SJSA1 (cell line): ENCODE data around the gene CR1L. TPM values are rescaled to one million over a fixed set of nuclear protein-coding genes. Genes with fewer than 3 reads are reported as not detected.
"Not testable (repeated sequence)": the region's sequence is repeated elsewhere in the genome, so short reads cannot be mapped to it uniquely, and the experiment has no call there.

Source experiments
- DNase-seq, 2 experiments: peaks; one replicate each; pipeline ENCODE4 v3.0.0-alpha.2; 2015 to 2020; ENCODE audit warnings: low spot score in 2 of 2, low read depth in 1 of 2
- H3K27ac ChIP-seq: fragments of 250-450 bp; sonication (Bioruptor Pico); 2 replicates; pipeline ENCODE4 v1.5.1; 2020; ENCODE audit warnings: mild to moderate bottlenecking, moderate library complexity
- H3K27me3 ChIP-seq: fragments of 250-450 bp; sonication (Bioruptor Pico); replicated peaks from 2 replicates; pipeline ENCODE4 v1.5.1; 2020; ENCODE audit warnings: mild to moderate bottlenecking, moderate library complexity
- H3K36me3 ChIP-seq: fragments of 250-450 bp; sonication (Bioruptor Pico); 2 replicates; pipeline ENCODE4 v1.5.1; 2020; ENCODE audit warnings: mild to moderate bottlenecking
- H3K4me1 ChIP-seq: fragments of 250-450 bp; sonication (Bioruptor Pico); replicated peaks from 2 replicates; pipeline ENCODE4 v1.6.1; 2021; ENCODE audit warnings: mild to moderate bottlenecking
- H3K4me3 ChIP-seq: fragments of 250-450 bp; sonication (Bioruptor Pico); 2 replicates; pipeline ENCODE4 v1.5.1; 2020; ENCODE audit warnings: mild to moderate bottlenecking
- H3K9me3 ChIP-seq: fragments of 250-450 bp; sonication (Bioruptor Pico); replicated peaks from 2 replicates; pipeline ENCODE4 v1.5.1; 2020; ENCODE audit warnings: mild to moderate bottlenecking
- total RNA-seq: library from RNA; depleted of rRNA; stranded (reverse); fragments of >200 nt; shearing (Covaris generic); gene quantifications from 2 replicates; pipeline ENCODE4 v1.2.3, GENCODE V29; 2014

The CR1L gene
- total RNA-seq, 1 experiment from 2014 or later: not detected

- Histone ChIP-seq H3K27ac (no peak overlapping the region), H3K27me3 (no peaks in the 10 kb centered on the region), H3K4me1 (no peaks in the 10 kb centered on the region), H3K4me3 (no peak overlapping the region), H3K36me3 (no peaks in the 10 kb centered on the region), H3K9me3 (no peaks in the 10 kb centered on the region)
- no peak for DNase-seq
Observed at GRCh38 chr1:207719234-207719633, 74.3 kb downstream of the CR1L start.

DNA sequence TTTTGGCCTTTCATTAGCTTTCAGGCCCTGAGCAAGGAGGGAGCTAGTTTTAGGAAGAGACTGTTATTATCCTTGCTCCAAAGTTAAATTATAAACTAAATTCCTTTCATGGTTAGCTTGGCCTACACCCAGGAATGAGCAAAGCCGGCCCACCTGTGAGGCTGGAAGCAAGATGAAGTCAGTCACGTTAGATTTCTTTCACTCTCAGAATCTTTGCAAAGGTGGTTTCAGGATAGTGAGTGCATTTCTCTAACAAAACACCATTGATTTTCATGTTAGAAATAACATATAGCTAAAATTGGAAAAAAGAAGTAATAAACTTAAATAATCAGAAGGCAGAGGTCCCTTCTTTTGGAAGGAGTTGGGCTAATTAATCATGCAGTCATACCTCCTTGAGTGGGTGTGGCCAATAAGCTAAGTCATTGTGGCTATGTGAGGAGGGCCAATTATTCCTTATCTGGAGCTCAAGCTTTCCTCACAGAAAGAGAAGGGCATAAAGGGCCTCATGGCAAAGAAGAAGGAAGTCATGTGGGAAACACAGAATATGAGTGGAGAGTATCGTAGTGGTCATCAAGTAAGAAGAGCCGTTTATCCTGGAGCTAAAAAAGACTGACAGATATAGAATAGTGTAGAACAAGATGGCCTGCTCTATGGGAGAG is 83.4 kb downstream of the CR1L start:
- H3K27ac ChIP-seq, H3K4me3 ChIP-seq, H3K9me3 ChIP-seq, H3K27me3 ChIP-seq, DNase-seq, H3K36me3 ChIP-seq, H3K4me1 ChIP-seq: not testable (repeated sequence)

- not testable (repeated sequence) for DNase-seq, H3K4me1 ChIP-seq, H3K36me3 ChIP-seq, H3K27ac ChIP-seq, H3K9me3 ChIP-seq, H3K4me3 ChIP-seq, H3K27me3 ChIP-seq
Observed at GRCh38 chr1:207737503-207738157, 92.7 kb downstream of the CR1L start.

GRCh38 chr1:207738158-207738659 is 93.3 kb downstream of the CR1L start:
- H3K36me3 ChIP-seq, H3K27me3 ChIP-seq, H3K4me1 ChIP-seq, H3K9me3 ChIP-seq, H3K4me3 ChIP-seq, H3K27ac ChIP-seq, DNase-seq: not testable (repeated sequence)

DNA sequence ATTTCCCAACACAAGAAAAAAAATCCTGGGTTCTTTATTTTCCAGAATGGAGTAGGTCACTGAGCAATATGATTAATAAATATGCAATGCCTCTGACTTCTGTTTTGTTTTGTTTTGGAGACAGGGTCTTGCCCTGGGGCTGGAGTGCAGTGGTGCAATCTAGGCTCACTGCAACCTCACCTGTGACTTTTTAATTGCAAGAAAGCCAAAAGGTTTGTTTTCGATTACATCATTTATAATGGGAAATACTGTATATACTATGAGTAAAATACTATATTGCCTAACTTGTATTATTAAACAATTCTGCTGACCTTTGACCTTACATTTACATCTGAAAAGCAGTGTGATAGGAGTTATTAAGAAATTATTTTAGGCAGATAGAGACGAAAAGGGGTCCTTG is 95.3 kb downstream of the CR1L start:
- Histone ChIP-seq H3K4me1 (no peaks in the 10 kb centered on the region), H3K9me3 (no peaks in the 10 kb centered on the region), H3K4me3 (no peak overlapping the region), H3K27ac (no peak overlapping the region), H3K36me3 (no peaks in the 10 kb centered on the region), H3K27me3 (no peaks in the 10 kb centered on the region)
- no peak for DNase-seq

DNA sequence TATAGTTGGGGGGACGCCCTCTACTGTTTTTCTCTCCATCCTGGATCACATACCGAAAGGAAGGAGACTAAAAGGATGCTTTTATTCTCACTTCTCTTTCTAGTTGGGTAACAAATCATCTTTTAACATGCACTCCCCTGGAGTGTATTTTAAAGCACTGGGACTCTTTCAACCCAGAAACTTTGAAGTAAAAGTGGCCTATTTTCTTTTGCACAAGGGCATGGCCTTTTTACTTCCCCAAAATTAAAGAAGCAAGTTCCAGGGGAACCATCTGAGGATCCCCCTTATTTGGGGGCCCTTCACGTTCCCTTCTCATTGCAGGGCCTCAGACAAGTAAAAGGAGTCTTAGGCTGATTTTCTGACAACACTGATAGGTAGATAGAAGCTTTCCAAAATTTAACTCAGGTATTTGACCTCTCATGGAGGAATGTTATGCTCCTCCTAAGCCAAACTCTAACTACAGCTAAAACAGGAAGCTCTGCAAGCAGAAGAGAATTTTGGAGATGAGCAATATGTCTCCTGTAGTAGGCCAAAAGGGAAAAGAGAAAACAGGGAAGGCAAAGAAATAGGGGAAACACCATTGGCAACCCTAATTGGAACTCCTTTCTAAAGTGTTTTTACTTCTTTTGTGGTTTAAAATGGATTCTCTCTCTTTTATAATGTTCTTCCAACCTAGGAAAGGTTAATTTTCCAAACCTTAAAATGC is 98.1 kb downstream of the CR1L start:
- H3K9me3 ChIP-seq: no peaks in the 10 kb centered on the region
- DNase-seq: no peak
- H3K27ac ChIP-seq: no peak overlapping the region
- H3K27me3 ChIP-seq: no peaks in the 10 kb centered on the region
- no peaks in the 10 kb centered on the region for H3K36me3 ChIP-seq
- H3K4me1 ChIP-seq: no peaks in the 10 kb centered on the region
- H3K4me3 ChIP-seq: no peak overlapping the region

DNA sequence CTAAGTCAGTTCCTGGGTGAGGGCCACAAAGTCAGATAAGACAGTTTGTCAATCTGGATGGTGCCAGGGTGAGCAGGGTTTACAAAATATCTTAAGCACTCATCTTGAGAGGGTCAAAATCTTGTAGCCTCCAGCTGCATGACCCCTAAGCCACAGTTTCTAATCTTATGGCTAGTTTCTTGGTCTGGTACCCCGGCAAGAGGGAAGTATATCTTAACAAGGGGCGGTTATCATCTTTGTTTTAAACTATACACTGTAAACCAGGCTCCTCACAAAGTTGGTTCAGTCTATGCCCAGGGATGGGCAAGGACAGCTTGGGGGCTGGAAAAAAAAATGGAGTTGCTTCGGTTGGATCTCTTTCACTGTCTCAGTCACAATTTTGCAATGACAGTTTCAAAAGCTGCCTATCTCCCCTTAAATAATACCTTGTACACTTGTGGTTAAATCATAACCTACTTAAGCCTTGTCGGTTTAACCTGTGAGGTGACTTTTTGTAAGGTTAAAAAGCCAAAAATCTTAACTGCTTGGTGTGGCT is 99.1 kb downstream of the CR1L start:
- Histone ChIP-seq H3K27me3 (no peaks in the 10 kb centered on the region), H3K36me3 (no peaks in the 10 kb centered on the region), H3K9me3 (no peaks in the 10 kb centered on the region), H3K27ac (no peak overlapping the region), H3K4me3 (no peak overlapping the region), H3K4me1 (no peaks in the 10 kb centered on the region)
- no peak for DNase-seq

DNA sequence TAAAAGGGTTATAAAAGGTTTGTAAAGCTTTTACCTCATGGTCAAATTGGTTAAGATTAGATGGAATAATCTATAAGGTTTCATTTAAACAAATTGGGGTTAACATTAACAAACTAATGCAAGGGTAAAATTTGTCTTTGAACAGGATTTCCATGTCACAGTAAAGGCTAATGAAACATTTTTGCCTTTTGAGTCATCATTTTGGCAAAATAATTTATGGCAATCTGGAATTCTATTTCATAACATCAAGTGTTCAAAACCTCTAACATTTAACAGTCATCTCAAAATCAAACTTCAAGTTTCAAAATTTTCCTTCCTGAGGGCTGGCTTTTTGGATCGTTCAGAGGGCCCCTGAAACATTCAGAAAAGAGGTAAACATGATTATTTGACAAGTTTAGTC is 100.4 kb downstream of the CR1L start:
- H3K27me3 ChIP-seq: no peaks in the 10 kb centered on the region
- no peaks in the 10 kb centered on the region for H3K9me3 ChIP-seq
- H3K36me3 ChIP-seq: no peaks in the 10 kb centered on the region
- DNase-seq: no peak
- H3K4me3 ChIP-seq: no peak overlapping the region
- no peaks in the 10 kb centered on the region for H3K4me1 ChIP-seq
- no peak overlapping the region for H3K27ac ChIP-seq

DNA sequence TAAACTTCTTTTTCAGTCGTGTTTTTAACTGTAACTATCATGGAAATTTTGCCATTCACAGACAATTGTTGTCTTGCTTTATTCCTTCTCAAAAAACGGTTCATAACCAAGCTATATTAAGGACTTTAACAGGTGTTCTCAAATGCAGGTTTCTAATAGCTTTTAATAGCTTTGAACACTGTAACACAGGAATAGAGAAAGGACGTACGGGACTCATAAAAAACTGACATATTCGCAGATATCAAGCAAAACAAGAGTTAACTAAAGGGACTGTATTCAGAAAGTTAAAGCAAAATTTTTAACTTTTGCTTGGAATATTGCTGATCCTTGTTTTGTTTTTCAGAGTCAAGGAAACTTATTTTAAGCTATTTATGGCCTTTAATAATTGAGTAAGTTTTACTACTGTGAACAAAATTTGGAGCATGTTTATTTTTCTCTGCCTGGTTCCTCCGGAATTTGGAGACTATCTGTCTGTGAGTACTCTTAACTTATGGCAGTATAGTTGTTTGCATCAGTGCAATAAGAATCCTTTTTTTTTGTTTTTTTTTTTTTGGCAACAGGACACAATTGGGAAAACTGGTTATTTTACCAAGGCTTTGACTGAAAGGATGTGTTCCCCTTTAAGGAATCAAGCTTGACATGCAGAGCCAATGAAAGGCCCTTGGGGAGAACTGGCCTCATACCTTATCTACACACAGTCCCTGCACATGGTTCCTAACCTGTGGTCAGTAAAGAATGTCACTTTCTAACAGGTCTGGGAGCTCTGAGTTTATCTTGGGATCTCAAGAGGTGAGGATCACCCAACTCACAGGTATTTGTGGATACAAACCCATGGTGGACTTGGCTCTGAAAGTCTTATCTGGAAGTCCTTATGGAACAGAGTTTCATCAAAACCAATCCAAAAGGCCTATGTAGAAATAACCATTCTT is 101.2 kb downstream of the CR1L start:
- Histone ChIP-seq H3K4me3 (no peak overlapping the region), H3K27ac (no peak overlapping the region), H3K27me3 (no peaks in the 10 kb centered on the region), H3K9me3 (no peaks in the 10 kb centered on the region), H3K4me1 (peaks cover 2% of the 10 kb centered on the region; the same call in 1 of the 2 replicates), H3K36me3 (no peaks in the 10 kb centered on the region)
- no peak for DNase-seq

GRCh38 chr1:207747627-207748492 is 102.9 kb downstream of the CR1L start:
- no peak for DNase-seq
- Histone ChIP-seq H3K36me3 (no peaks in the 10 kb centered on the region; the same call in 1 of the 2 replicates), H3K27ac (no peak overlapping the region), H3K9me3 (no peaks in the 10 kb centered on the region), H3K4me3 (no peak overlapping the region), H3K4me1 (peaks cover 9% of the 10 kb centered on the region), H3K27me3 (no peaks in the 10 kb centered on the region)

GRCh38 chr1:207748737-207749528 is 104.0 kb downstream of the CR1L start:
- no peak for DNase-seq
- no peaks in the 10 kb centered on the region for H3K9me3 ChIP-seq
- H3K36me3 ChIP-seq: no peaks in the 10 kb centered on the region; the same call in 1 of the 2 replicates
- H3K27ac ChIP-seq: no peak overlapping the region
- peaks cover 13% of the 10 kb centered on the region for H3K4me1 ChIP-seq
- H3K4me3 ChIP-seq: no peak overlapping the region
- no peaks in the 10 kb centered on the region for H3K27me3 ChIP-seq
